Measurements from ENCODE around the gene EML6. TPM values are rescaled to one million over a fixed set of nuclear protein-coding genes. Genes with fewer than 3 reads are reported as not detected.
A peak's percentile ranks its signal among the peaks of the same experiment; 100 is the strongest.

Gene EML6
- total RNA-seq, 4 donors from 2014 or later: 1.2 to 4.4 (median 3.1) TPM

GRCh38 chr2:54899576-54900200 lies 176.2 kb downstream of the EML6 start:
- peak in 5 of 6 experiments; percentile 41 to 66 (median 59) for TF ChIP-seq CTCF (IDR thresholded peaks at IDR 0.05)
- no peak for TF ChIP-seq POLR2A (IDR thresholded peaks at IDR 0.05)
- Histone ChIP-seq H3K4me1 (peaks cover 4 to 32% (median 11%) of the 10 kb centered on the region in 3 donors), H3K27ac (no peak overlapping the region), H3K9me3 (peaks cover 0 to 6% (median 0%) of the 10 kb centered on the region in 3 donors), H3K4me3 (no peak overlapping the region), H3K36me3 (no peaks in the 10 kb centered on the region), H3K27me3 (no peaks in the 10 kb centered on the region)
- intact Hi-C loops (cut with DNase I): loop anchor here (5.0 kb wide), 1 partner anchor 278 kb away; no protein-coding TSS in a partner anchor
- no peak for DNase-seq
- WGBS, 2 donors: 80 to 82% methylated on average over 5 of the region's 5 CpGs

GRCh38 chr2:54901224-54901986 lies 177.9 kb downstream of the EML6 start:
- no peak for DNase-seq
- Histone ChIP-seq H3K36me3 (no peaks in the 10 kb centered on the region), H3K9me3 (no peaks in the 10 kb centered on the region), H3K4me3 (no peak overlapping the region), H3K4me1 (peaks cover 5 to 40% (median 11%) of the 10 kb centered on the region in 3 donors), H3K27me3 (no peaks in the 10 kb centered on the region), H3K27ac (no peak overlapping the region)
- intact Hi-C loops (cut with DNase I): no loop called here
- 59 to 62% methylated on average over 9 of the region's 9 CpGs for WGBS, 2 donors
- no peak for TF ChIP-seq CTCF (IDR thresholded peaks at IDR 0.05)
- no peak for TF ChIP-seq POLR2A (IDR thresholded peaks at IDR 0.05)

GRCh38 chr2:54902763-54903162 lies 179.3 kb downstream of the EML6 start:
- no peaks in the 10 kb centered on the region for H3K9me3 ChIP-seq
- no peak overlapping the region for H3K27ac ChIP-seq
- no peak overlapping the region for H3K4me3 ChIP-seq
- no peak for TF ChIP-seq CTCF (IDR thresholded peaks at IDR 0.05)
- H3K36me3 ChIP-seq: no peaks in the 10 kb centered on the region
- peaks cover 5 to 40% (median 11%) of the 10 kb centered on the region in 3 donors for H3K4me1 ChIP-seq
- intact Hi-C loops (cut with DNase I): no loop called here
- WGBS, 2 donors: 91 to 93% methylated on average over 7 of the region's 7 CpGs
- DNase-seq: no peak
- no peaks in the 10 kb centered on the region for H3K27me3 ChIP-seq

DNA sequence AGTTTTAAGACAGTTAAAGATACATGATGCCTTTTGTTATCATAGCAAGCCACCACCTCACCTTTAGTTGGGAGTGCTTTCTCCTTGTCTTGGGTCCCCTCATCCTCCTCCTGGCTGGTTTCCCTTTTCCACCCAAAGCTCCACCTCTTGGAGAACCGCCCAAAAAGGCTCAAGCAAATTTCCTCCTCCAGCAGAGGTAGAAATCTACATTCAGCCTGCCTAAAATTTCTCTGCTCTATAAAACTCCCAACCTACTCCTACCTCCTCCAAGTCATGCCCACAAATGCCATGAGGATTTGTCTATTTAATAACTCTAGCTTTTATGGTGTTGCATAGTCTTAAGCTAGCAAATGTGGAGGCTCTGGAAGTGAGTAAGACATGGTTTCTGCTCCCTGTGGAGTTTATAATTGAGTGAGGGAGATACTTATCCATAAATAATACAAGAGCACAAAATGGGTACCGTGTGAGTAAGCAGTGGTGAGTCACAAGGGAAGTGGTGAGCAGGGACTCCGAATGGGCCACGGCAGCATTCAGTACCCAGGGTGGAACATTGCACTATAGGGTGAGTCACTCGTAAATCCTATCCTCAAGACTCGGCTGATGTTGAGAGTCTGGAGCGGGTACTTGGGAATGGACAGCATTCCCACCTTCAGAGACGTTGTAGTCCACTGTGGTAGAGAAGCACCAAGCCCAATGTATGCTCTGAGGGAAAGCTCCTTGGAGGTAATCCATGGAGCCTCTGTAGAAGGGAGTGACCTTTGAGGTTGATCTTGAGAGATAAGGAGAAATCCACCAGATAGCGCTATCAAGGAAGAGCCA lies 180.5 kb downstream of the EML6 start:
- TF ChIP-seq POLR2A (IDR thresholded peaks at IDR 0.05) (no peak), CTCF (IDR thresholded peaks at IDR 0.05) (no peak)
- 26 to 37% methylated on average over 9 of the region's 9 CpGs for WGBS, 2 donors
- Histone ChIP-seq H3K9me3 (no peaks in the 10 kb centered on the region), H3K27ac (peak overlapping the region; percentile 73 to 82 (median 80)), H3K4me3 (peak overlapping the region in 1 of 4 donors; percentile 15), H3K4me1 (peaks cover 5 to 40% (median 11%) of the 10 kb centered on the region in 3 donors), H3K27me3 (no peaks in the 10 kb centered on the region), H3K36me3 (no peaks in the 10 kb centered on the region)
- DNase-seq: no peak
- intact Hi-C loops (cut with DNase I): no loop called here
